Ishikawa (cell line): ENCODE data around the gene FSD2.

ENCODE experiments used
- CEBPB ChIP-seq: IDR thresholded peaks from 2 replicates; pipeline ENCODE4 v1.6.1; 2012
- CREB1 ChIP-seq: IDR thresholded peaks from 2 replicates; pipeline ENCODE4 v1.6.1; 2012; ENCODE audit warnings: low read depth
- EGR1 ChIP-seq: IDR thresholded peaks from 2 replicates; pipeline ENCODE4 v1.6.1; 2012
- EP300 ChIP-seq: IDR thresholded peaks from 2 replicates; pipeline ENCODE4 v1.6.1; 2012; ENCODE audit warnings: borderline replicate concordance
- FOXM1 ChIP-seq: IDR thresholded peaks from 2 replicates; pipeline ENCODE4 v1.6.1; 2012; ENCODE audit warnings: low read depth, borderline replicate concordance
- NFIC ChIP-seq: IDR thresholded peaks from 2 replicates; pipeline ENCODE4 v1.6.1; 2012
- RAD21 ChIP-seq: IDR thresholded peaks from 2 replicates; pipeline ENCODE4 v1.6.1; 2012; ENCODE audit warnings: low read depth
- TAF1 ChIP-seq: IDR thresholded peaks from 2 replicates; pipeline ENCODE4 v1.6.1; 2012; ENCODE audit warnings: low read depth, mild to moderate bottlenecking
- TCF12 ChIP-seq: IDR thresholded peaks from 2 replicates; pipeline ENCODE4 v1.6.1; 2012; ENCODE audit warnings: low read depth
- TEAD4 ChIP-seq: IDR thresholded peaks from 2 replicates; pipeline ENCODE4 v1.6.1; 2012
- YY1 ChIP-seq: IDR thresholded peaks from 2 replicates; pipeline ENCODE4 v1.6.1; 2012; ENCODE audit warnings: low read depth
- ZBTB7A ChIP-seq: IDR thresholded peaks from 2 replicates; pipeline ENCODE4 v1.6.1; 2012; ENCODE audit warnings: low read depth
- TF ChIP-seq, protein P1 (sequence below): IDR thresholded peaks from 2 replicates; pipeline ENCODE4 v1.6.1; 2012
- TF ChIP-seq, protein P2 (sequence below): IDR thresholded peaks from 2 replicates; pipeline ENCODE4 v1.6.1; 2012
- TF ChIP-seq, protein P3 (sequence below): IDR thresholded peaks from 2 replicates; pipeline ENCODE4 v1.6.1; 2012; ENCODE audit warnings: low read depth, mild to moderate bottlenecking

FSD2 gene

DNA sequence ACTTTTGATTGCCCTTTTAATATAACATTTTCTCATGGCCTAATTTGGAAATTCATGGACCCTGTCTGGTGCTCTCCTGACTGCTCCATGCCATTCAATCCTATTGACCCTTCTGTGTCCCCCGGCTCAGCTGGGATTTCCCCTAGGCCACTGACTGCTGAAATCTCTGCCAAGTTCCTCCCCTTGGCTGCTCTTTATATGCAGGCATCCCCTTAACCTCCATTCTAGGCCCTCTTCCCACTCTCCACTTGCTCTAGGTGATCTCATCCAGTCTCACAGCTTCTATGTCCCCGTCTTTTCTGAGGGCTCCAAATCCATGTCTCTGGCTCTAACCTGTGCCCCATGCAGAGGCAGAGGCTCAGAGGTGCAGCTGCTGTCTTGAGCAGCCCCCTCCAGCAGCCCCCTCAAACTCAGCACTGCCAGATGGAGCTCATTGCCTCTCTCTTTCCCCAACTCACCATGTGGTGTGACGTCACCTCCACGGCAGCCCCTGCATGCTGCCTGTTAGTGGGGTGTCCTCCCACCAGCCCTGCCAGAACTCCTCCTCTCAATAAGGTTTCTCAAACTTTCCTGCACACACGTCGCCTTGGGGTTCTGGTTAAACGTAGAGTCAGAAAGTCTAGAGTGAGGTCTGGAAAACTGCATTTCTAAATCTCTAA, 6.6 kb downstream of the FSD2 start:
- TF ChIP-seq CEBPB: no peak
- TF ChIP-seq EGR1: no peak
- TF ChIP-seq RAD21: no peak
- TF ChIP-seq TEAD4: no peak
- no peak for TF ChIP-seq ZBTB7A
- no peak for TF ChIP-seq CREB1
- no peak for TF ChIP-seq NFIC
- TF ChIP-seq YY1: no peak
- no peak for TF ChIP-seq EP300
- TF ChIP-seq, protein P1, sequence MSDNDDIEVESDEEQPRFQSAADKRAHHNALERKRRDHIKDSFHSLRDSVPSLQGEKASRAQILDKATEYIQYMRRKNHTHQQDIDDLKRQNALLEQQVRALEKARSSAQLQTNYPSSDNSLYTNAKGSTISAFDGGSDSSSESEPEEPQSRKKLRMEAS: no peak
- TF ChIP-seq, protein P2, sequence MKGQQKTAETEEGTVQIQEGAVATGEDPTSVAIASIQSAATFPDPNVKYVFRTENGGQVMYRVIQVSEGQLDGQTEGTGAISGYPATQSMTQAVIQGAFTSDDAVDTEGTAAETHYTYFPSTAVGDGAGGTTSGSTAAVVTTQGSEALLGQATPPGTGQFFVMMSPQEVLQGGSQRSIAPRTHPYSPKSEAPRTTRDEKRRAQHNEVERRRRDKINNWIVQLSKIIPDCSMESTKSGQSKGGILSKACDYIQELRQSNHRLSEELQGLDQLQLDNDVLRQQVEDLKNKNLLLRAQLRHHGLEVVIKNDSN: no peak
- no peak for TF ChIP-seq FOXM1

DNA sequence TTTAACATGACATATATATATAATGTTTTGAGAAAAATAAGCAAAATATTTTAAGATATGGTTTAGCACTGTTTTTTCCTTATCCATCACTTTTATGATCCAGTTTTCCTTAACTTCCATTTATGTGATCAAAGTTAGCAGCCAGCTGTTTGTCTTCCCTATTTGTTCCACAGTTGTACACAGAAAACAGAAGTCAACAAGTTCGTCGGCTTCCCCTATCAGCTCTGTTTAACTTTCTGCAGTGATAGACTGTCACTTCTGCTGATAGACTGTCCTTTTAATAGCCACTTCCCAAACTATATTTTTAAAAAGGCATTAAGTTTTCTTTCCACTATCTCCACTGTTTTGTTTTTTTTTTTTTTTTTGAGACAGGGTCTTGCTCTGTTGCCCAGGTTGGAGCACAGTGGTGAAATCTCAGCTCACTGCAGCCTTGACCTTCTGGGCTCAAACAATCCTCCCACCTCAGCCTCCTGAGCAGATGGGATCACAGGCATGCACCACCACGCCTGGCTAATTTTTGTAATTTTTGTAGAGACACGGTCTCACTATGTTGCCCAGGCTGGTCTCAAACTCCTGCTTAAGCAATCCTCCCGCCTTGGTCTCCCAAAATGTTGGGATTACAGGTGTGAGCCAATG, 7.2 kb downstream of the FSD2 start:
- TF ChIP-seq RAD21 (no peak), NFIC (no peak), EP300 (no peak), TEAD4 (no peak), ZBTB7A (no peak), TAF1 (no peak), TCF12 (no peak), EGR1 (no peak), CEBPB (no peak)
- TF ChIP-seq, protein P2: no peak
- TF ChIP-seq, protein P3, sequence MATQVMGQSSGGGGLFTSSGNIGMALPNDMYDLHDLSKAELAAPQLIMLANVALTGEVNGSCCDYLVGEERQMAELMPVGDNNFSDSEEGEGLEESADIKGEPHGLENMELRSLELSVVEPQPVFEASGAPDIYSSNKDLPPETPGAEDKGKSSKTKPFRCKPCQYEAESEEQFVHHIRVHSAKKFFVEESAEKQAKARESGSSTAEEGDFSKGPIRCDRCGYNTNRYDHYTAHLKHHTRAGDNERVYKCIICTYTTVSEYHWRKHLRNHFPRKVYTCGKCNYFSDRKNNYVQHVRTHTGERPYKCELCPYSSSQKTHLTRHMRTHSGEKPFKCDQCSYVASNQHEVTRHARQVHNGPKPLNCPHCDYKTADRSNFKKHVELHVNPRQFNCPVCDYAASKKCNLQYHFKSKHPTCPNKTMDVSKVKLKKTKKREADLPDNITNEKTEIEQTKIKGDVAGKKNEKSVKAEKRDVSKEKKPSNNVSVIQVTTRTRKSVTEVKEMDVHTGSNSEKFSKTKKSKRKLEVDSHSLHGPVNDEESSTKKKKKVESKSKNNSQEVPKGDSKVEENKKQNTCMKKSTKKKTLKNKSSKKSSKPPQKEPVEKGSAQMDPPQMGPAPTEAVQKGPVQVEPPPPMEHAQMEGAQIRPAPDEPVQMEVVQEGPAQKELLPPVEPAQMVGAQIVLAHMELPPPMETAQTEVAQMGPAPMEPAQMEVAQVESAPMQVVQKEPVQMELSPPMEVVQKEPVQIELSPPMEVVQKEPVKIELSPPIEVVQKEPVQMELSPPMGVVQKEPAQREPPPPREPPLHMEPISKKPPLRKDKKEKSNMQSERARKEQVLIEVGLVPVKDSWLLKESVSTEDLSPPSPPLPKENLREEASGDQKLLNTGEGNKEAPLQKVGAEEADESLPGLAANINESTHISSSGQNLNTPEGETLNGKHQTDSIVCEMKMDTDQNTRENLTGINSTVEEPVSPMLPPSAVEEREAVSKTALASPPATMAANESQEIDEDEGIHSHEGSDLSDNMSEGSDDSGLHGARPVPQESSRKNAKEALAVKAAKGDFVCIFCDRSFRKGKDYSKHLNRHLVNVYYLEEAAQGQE: no peak

DNA sequence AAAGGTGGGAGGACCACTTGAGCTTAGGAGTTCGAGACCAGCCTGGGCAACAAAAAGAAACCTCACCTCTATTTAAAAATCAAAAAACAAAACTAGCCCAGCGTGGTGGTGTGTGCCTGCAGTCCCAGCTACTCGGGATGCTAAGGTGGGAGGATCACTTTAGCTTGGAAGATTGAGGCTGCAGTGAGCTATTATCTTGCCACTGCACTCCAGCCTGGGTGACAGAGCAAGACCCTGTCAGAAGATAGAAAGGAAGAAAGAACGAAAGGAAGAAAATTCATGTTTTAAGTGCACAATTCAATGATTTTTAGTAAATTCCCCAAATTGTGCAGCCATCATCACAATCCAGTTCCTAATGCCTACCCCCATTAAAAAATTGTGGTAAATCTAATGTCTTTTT, 7.8 kb downstream of the FSD2 start:
- TF ChIP-seq, protein P2: no peak
- TF ChIP-seq, protein P1: no peak
- TF ChIP-seq NFIC: no peak
- TF ChIP-seq, protein P3: no peak
- no peak for TF ChIP-seq CREB1
- TF ChIP-seq TCF12: no peak

DNA sequence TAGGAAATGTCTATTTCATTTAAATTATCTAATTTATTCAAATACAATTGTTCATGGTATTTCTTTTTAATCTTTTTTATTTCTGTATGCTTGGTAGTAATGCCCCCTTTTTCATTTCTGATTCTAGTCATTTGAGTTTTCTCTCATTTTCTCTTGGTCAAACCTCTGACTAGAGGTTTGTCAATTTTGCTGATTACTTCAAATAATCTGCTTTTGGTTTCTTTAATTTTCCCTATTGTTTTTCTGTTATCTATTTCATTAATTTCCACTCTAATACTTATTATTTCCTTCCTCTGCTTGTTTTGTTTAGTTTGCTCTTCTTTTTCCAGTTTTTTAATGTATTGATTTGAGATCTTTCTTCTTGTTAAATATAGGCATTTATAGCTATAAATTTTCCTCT, 12.1 kb downstream of the FSD2 start:
- TF ChIP-seq ZBTB7A (no peak), TAF1 (no peak), EP300 (no peak), CEBPB (no peak), EGR1 (no peak), TCF12 (no peak), YY1 (no peak)
- TF ChIP-seq, protein P2: no peak
- TF ChIP-seq, protein P3: no peak
- TF ChIP-seq, protein P1: no peak
